HG03025 (cell line): Measurements from ENCODE around the gene TAS2R1.

Source experiments
- ATAC-seq: cut with Tn5 transposase; IDR thresholded peaks from one replicate; pipeline ENCODE4 v1.9.1; 2021; ENCODE audit warnings: mild to moderate bottlenecking, moderate library complexity; ENCODE audit not compliant: unreplicated experiment, low FRiP score

TAS2R1 gene

GRCh38 chr5:9589049-9589835 is 40.9 kb downstream of the TAS2R1 start:
- ATAC-seq: no peak

GRCh38 chr5:9588254-9588653 is 41.9 kb downstream of the TAS2R1 start:
- no peak for ATAC-seq

GRCh38 chr5:9587135-9587534 is 43.0 kb downstream of the TAS2R1 start:
- no peak for ATAC-seq

GRCh38 chr5:9582406-9582805 is 47.7 kb downstream of the TAS2R1 start:
- no peak for ATAC-seq
